GM10248 (cell line): ENCODE measurements around the gene C14orf180.

Source experiments
- CTCF ChIA-PET: fragments of 300-600 bp; sonication (Branson Sonifier 250); formaldehyde crosslinking; extraction: SDS; loops from one replicate; lab custom pipeline; 2021; ENCODE audit warnings: antibody characterized with exemption; lab: Yijun Ruan, JAX
- POLR2A ChIA-PET: fragments of 350-650 bp; sonication (Branson Sonifier 250); formaldehyde crosslinking; extraction: SDS; loops from one replicate; lab custom pipeline; 2020; ENCODE audit warnings: antibody characterized with exemption; lab: Yijun Ruan, JAX
- DNase-seq: peaks from one replicate; pipeline ENCODE4 v3.0.0; 2012; ENCODE audit errors: extremely low spot score
- CTCF ChIP-seq: IDR thresholded peaks from 2 replicates; pipeline ENCODE4 v1.5.1; 2012; ENCODE audit warnings: mild to moderate bottlenecking, low read depth; ENCODE audit errors: extremely low read depth, missing control alignments, control extremely low read depth

The C14orf180 gene

GRCh38 chr14:104557766-104558165 lies 21.8 kb upstream of the C14orf180 start:
- DNase-seq: no peak
- no peak for TF ChIP-seq CTCF
- CTCF ChIA-PET: interaction anchor here (1.1 to 1.6 kb wide), 3 partner anchors 8 to 480 kb away, joined by 3 to 4 read pairs (median 4); no protein-coding TSS in a partner anchor
- POLR2A ChIA-PET: no interaction called here

- no peak for TF ChIP-seq CTCF
- DNase-seq: no peak
- POLR2A ChIA-PET: no interaction called here
- CTCF ChIA-PET: interaction anchor here (1.1 to 1.3 kb wide), 2 partner anchors 421 to 481 kb away, joined by 3 to 4 read pairs; no protein-coding TSS in a partner anchor
Measured at GRCh38 chr14:104558231-104559027, 21.1 kb upstream of the C14orf180 start.

- TF ChIP-seq CTCF: no peak
- ChIA-PET POLR2A (no interaction called here), CTCF (interaction anchor here (2.1 to 2.2 kb wide), 2 partner anchors 13 to 482 kb away, joined by 4 to 7 read pairs; no protein-coding TSS in a partner anchor)
- no peak for DNase-seq
Measured at GRCh38 chr14:104559028-104559803, 20.3 kb upstream of the C14orf180 start.

GRCh38 chr14:104559804-104560585 lies 19.6 kb upstream of the C14orf180 start:
- DNase-seq: no peak
- no peak for TF ChIP-seq CTCF
- ChIA-PET POLR2A (no interaction called here), CTCF (interaction anchor here (2.1 to 2.2 kb wide), 2 partner anchors 14 to 482 kb away, joined by 4 to 7 read pairs; no protein-coding TSS in a partner anchor)

- no peak for DNase-seq
- POLR2A ChIA-PET: no interaction called here
- TF ChIP-seq CTCF: no peak
- CTCF ChIA-PET: interaction anchor here (2.1 to 2.2 kb wide), 2 partner anchors 15 to 483 kb away, joined by 4 to 7 read pairs; no protein-coding TSS in a partner anchor
Measured at GRCh38 chr14:104560586-104560945, 19.0 kb upstream of the C14orf180 start.
